PC-9 (cell line): ENCODE data around the gene ARSD.

Source experiments
- EZH2 ChIP-seq: fragments of 200-600 bp; sonication (generic); IDR thresholded peaks from 2 replicates; pipeline ENCODE4 v1.8.0; 2017; ENCODE audit warnings: antibody characterized with exemption, low read depth
- TF ChIP-seq, protein P1 (sequence below): fragments of 200-600 bp; sonication (generic); conservative IDR thresholded peaks from 2 replicates; pipeline ENCODE4 v1.6.1; 2017; ENCODE audit warnings: mixed run types, antibody characterized with exemption, mild to moderate bottlenecking, moderate library complexity

DNA sequence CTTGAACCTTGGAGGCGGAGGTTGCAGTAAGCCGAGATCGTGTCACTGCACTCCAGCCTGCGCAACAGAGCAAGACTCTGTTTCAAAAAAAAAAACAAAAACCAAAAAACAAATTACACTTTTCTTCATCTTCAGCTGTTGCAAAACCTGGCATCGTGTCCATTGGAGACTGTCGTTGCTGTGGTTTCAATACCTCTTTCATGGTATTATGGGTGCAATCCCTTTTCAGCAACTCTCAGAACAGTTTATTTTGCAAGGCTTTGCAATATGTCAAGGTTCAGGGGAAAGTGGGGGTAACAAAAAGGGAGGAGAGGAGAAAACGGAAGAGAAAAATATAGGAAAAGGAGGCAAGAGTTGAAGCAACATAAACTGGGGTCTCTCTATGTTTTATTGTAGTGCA lies 40.8 kb downstream of the ARSD start:
- TF ChIP-seq, protein P1, sequence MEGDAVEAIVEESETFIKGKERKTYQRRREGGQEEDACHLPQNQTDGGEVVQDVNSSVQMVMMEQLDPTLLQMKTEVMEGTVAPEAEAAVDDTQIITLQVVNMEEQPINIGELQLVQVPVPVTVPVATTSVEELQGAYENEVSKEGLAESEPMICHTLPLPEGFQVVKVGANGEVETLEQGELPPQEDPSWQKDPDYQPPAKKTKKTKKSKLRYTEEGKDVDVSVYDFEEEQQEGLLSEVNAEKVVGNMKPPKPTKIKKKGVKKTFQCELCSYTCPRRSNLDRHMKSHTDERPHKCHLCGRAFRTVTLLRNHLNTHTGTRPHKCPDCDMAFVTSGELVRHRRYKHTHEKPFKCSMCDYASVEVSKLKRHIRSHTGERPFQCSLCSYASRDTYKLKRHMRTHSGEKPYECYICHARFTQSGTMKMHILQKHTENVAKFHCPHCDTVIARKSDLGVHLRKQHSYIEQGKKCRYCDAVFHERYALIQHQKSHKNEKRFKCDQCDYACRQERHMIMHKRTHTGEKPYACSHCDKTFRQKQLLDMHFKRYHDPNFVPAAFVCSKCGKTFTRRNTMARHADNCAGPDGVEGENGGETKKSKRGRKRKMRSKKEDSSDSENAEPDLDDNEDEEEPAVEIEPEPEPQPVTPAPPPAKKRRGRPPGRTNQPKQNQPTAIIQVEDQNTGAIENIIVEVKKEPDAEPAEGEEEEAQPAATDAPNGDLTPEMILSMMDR: no peak
- no peak for TF ChIP-seq EZH2
